HG03135 (cell line): ENCODE measurements around the gene ATP2A3.
A peak's percentile ranks its signal among the peaks of the same experiment; 100 is the strongest.

Source experiments
- ATAC-seq: cut with Tn5 transposase; IDR thresholded peaks from one replicate; pipeline ENCODE4 v1.9.1; 2021; ENCODE audit warnings: mild to moderate bottlenecking, moderate library complexity; ENCODE audit not compliant: unreplicated experiment

Gene ATP2A3

DNA sequence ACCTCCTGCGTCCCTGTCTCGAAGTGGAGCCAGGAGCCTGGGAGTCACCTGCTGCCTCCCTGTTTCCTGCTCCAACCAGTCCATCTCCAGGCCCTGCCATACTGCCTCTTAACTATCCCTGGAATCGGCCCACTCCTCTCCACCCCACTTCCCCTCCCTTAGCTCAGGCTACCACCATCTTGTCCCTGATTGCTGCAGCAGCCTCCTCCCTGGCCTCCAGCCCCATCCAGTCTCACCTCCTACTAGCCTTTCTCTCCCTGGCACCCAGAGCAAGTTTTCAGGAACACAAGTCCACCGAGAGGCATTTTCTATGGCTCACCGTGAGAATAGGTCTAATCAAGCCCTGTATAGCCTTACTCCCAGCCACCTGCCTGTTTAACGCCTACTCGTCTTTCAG is 70.5 kb downstream of the ATP2A3 start:
- no peak for ATAC-seq

DNA sequence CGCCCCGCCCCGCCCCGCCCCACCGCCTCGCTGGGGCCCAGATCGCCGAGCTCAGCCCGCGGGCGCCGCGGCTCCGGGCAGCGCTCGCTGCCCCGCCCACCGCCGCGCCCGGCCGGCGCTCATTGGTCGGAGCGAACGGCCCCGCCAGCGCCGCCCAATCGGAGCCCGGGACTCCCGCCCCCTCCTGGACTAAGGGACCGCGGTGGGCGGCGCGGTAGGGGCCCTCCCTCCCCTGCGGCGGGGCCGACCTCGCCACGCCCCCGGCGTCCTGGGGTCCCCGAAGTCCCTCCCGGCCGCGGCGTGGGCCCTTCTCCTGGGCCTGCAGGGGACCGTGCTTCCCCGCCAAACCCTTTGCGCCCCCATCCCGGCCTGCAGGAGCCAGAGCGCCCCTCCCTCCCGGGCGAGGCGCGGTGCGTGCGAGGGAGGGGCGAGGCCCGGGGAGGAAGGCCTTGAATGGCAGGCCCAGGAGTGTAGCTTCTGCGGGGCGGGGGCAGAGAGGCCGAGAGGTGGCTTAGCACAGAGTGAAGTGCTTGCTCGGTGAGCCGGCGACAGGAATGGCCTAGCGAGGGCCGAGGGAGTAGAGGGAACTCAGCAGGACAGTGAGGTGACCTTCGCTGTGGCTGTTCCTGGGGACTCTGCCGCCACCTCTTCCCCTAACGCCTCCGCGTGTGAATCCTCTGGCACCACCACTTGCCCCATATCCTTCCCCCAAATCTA is 71.1 kb downstream of the ATP2A3 start, which contains the start of gene CAMKK1:
Gene CAMKK1 (minus strand): TSS at position 51 of the 717 bp plus-strand sequence. CDS start 7,366 bp downstream, outside the sequence.
- ATAC-seq = peak; percentile 84

DNA sequence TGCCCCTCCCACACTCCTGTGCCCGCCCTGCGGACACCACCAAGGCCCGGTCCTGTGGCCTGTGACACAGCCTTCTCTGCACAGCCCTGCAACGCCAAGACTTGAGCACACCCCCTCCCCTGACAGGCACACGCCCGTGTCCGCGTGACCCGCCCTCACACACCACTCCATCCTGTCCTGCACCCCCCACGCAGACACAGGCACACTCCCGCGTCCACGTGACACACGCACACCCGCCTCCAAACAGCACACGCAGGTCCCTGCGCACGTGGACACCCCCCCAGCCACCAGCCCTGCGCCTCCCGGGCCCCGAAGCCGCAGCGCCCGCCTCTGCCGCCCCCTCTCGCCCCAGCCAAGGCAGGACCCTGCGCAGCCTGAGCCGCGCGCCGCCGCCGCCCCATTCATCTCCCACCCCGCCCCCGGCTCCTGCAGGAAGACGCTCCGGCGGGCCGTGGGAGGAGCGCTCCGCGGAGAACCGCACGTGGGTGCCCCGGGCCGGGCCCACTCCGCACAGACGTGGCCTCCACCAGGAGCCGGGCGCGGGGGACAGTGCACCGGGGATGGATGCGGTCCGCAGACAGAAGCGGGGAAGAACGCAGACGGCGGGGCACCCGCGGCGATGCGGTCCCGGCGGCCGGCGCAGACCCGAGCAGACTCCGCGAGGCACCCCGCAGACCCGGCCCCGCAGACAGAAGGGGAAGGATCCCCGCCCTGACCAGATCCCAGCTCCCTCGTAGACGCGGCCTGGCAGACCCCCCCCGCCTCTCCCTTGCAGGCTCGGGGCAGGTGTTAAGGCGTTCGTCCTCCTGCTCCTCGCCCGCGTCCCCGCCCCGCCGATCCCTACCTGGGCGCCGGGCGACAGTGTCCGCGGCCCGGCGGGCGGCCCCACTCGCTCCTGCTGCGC is 71.9 kb downstream of the ATP2A3 start:
- ATAC-seq = peak; percentile 19

DNA sequence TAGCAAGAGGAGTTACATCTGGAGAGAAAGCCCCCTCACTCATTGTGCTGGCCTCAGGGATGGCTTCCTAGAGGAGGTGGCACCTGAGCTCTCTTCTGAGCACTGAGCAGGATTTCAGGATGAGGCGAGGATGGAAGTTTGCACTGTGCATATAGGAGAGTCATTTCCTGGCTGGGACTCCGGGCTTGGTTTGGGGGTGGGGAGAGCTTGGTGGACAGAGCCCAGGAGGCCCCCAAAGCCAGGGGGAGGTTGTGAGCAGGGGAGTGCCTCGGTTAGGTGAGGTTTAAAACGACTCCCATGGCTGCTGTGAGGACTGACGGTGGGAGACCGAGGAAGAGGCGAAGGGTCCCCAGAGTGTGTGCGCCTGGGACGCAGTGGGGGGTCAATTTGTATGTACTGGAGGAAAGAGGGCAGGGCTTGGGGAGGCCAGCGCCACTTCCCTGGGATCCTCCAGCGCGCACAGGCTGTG is 72.6 kb downstream of the ATP2A3 start:
- ATAC-seq = no peak

DNA sequence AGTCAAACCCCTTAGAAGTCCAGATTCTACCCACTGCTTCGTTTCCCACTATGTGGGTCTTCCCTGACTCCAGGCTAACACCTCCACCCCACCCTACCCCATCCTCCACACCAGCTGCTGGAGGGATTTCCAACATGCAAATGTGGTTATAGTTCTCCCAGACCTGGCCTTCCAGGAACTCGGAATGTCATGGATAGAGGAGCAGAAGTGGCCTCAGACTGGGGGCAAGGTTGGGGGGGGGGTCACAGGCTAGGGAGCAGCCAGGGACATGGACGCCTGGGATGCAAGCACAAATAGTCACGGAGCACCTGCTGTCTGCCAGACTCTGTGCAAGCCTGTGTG is 73.4 kb downstream of the ATP2A3 start:
- no peak for ATAC-seq

DNA sequence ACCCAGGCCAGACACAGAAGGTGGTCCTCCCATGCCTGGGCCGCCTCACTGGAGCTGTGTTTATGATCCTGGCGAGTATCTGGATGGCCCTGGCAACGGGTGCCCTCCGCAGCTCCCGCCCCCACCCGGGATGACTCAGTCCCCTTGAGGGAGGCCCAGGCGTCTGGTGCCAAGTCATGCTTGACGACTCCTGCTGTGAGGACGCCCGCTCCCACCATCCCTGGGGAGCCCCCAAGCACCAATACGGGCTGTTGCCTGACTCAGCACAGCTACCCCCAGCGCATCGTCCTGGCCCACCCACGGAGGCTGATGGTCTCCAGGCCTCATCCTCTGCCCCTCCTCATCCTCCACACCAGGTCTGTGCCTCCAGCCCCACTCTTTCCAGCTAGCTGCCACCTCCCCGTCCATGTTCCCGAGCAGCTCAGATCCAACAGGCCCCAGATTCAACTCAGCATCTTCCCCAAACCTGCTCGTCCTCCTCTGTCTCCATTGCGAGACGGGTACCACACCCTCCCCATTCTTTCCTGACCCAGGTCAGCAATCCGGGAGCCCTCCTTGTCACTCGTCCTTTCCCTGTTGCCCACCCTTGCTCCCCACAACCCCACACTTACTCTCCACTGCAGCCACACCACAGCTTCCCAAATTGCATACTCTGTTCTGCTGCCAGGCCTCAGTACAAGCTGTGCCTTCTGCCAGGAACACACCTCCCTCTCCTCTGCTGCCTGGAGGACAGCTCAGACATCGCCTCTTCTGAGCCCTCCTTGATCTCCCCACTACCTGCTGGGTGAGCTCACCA is 74.0 kb downstream of the ATP2A3 start:
- ATAC-seq = no peak

DNA sequence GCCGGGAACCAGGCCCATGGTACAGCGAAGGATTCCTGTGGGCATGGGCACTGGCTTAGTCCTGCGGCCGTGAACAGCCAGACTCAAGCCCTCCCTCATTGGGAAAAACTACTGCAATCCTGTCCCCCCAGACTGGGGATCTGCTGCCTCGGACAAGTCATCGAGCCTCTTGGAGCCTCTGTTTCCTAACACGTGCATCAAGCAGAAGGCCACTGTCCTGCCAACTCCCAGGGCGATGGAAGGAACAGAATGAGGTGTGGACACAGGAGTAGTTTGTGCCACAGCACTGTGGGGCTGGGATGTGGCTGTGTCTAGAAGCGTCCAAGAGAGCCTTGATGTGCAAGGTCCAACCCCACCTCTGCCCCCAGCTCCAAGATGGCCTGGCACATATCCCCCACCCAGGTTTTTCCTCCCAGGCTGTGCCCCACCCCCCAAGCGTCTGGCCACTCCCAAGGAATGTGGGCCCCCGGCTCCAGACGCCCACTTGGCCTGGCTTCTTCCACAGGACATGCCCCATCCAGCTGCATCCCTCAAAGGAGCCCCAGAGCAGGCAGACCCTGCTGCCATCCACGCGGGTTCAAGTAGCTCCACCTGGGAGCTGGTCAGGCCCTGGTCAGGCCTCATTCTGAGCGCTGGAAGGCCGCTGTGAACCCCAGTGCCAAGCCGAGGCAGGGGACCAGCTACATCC is 74.8 kb downstream of the ATP2A3 start:
- no peak for ATAC-seq

DNA sequence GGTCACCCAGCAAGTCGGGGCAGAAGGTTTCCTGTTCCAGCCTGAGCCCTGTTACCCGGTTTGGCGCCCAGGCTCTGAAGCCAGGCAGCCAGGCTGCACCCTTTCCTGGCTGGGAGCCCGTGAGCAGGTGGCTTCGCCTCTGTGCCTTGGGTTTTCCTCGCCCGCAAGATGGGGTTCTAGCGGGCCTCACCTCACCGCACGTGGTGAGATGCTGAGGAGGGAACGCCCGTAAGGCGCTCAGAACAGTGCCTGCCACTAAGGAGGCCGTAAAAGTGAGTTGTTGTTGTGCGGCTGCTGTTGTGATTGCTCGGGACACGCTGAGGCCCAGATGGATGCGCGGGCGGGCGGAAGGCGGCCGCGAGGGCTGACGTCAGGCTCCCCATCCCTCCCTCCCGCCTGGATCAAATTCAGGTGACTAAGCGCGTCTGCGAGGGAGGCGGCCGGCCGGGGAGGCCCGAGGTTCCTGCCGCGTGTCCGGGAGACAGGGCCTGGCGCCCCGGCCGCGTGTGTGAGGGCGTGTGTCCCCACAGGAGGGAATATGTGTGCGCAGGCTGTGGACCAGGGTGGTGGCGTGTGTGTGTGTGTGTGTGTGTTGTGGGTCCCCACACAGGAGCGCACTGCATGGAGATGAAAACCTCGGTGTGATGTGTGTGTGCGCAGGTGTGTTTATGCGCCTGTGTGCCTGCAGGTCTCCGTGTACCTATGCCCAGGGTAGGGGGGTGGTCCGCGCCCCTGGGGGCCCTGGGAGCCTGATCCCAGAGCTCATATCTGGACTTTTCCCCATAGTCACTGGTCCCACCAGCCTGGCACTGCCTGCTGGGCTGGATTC is 75.7 kb downstream of the ATP2A3 start:
- ATAC-seq = no peak

DNA sequence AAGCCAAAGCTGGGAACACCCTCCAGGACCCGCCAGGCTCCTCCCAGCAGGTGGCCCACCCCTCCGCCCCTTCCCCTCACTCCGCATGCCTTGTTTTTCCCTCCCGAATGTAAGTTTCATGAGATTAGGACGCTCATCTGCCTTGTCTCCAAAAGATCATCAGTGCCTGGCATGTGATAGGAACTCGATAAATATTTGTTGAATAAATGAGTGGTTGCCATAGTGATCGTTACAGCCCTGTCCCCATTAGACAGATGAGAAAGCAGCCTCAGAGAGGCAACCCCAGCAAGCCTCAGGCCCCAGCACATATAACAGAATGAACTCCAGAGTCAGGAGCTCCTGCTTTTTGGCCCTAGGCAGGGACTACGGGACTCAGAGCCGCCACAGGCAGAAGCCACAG is 76.4 kb downstream of the ATP2A3 start:
- no peak for ATAC-seq

DNA sequence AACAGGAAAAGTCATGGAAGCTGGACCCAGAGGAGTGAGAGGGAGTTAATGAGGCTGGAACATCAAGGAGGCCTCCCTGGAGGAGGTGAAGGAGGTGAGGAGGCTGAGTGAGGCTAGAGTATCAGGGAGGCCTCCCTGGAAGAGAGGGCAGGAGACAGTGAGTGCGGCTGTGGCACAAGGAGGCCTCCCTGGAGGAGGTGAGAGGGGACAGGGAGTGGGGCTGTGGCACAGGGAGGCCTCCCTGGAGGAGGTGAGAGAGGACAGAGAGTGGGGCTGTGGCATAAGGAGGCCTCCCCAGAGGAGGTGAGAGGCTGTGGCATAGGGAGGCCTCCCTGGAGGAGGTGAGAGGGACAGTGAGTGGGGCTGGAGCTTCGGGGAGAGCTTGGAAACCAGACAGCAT is 76.8 kb downstream of the ATP2A3 start:
- ATAC-seq = no peak

DNA sequence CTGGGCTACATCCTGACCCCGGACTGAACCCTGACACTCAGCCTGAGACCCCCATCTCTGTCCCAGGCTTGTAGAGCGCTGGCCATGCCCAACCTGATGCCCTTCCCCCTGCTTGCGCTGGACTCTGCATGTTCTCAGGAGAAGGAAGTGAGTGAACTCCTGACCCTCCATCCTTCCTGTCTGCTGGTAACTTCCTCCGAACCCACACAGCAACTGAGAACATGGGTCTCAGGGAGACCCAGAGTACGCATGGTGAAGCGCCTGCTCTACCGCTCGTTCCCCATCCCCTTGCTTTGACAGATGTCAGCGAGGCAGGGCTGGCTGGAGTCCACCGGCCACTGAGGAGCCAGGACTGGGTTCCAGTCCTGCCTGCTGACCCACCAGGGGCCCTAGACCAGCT is 77.5 kb downstream of the ATP2A3 start:
- no peak for ATAC-seq

DNA sequence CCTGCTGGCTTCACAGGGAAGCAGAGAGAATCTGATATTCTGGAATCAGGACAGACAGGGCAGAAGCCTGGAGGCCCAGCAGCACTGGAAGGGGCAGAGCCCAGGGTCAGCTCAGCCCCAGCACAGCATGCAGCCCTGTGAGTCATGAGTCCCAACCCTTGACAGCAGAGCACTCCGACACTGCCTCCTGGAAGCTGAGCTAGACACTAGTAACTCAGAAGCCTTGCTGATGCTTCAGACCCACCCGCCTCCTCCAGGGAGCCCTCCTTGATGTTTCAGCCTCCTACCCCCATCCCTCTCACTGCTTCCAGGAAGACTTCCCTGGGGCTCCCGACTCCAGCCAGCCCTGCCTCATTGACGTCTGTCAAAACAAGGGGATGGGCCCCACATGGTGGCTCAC is 78.3 kb downstream of the ATP2A3 start:
- ATAC-seq = no peak

DNA sequence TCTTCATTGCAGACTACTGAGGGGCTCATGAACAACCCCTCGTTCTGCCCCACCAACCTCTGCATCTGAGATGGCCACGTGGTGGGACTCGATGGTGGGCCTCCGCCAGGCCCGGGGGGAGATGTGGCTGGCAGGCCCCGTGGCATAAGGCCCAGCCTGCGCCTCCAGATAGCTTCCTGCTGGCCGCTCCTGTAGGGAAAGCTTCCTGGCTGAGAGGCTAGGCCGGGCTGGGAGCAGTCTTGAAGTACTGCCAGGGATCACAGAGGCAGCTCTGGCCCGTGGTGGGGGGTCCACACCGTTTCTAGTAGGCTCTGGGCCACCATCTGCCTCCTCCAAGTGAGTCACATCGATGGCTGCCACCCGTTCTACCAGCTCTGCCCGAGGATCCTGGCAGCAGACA is 79.0 kb downstream of the ATP2A3 start:
- ATAC-seq = no peak

DNA sequence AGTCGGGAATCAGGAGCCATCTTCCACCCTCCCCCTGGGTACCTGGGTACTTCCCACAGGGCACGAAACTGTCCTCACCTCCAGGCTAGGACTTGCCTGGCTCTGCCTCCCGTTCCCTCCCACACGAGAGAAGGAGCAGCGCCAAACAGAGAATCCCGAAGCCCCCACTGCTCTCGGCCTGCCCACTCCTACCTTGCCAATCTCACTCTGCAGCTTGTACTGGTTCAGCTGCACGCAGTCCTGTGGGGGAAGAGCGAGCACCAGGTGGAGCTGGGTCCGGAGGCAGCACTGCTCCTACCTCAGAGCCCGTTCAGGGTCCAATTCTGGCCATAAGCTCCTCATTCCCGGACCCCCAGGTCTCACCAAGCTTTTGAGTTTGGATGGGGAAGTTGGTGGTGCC is 80.0 kb downstream of the ATP2A3 start:
- no peak for ATAC-seq

DNA sequence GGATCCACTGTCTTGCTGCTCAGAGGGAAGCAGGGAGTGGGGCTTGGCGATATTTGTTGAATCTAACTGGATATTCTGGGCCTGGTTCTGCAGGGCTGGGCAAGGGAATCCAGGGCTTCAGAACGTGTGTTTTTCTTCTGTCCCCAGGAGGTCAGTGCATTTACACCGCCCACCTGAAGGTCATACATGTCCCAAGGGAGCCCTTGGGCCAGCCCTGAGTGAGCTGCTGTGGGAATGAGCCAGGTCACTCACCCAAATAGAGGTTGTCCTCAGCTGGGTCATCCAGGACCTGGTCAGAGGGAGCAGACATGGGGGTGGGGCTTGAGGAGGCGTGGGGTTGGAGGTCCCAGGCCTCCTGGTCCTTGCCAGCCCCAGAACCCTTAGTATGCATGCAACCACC is 82.0 kb downstream of the ATP2A3 start:
- ATAC-seq = no peak

DNA sequence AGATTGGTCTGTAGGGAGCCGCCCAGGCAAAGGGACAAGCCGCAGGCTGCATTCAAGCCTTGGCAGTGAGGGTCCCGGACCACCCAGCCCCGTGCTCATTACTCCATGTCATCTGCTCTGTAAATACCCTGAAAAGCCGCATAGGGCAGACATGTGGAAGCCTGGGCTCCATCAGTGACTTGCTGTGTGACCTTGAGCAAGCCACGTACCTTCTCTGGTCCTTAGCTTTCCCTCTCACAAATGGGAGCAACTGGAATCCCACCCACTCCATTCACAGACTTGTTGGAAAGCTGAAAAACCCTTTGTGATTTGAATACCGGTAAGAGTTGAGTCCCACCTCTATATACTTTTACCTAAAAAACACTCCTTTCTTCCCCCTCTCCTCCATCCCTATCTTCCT is 83.3 kb downstream of the ATP2A3 start:
- no peak for ATAC-seq

DNA sequence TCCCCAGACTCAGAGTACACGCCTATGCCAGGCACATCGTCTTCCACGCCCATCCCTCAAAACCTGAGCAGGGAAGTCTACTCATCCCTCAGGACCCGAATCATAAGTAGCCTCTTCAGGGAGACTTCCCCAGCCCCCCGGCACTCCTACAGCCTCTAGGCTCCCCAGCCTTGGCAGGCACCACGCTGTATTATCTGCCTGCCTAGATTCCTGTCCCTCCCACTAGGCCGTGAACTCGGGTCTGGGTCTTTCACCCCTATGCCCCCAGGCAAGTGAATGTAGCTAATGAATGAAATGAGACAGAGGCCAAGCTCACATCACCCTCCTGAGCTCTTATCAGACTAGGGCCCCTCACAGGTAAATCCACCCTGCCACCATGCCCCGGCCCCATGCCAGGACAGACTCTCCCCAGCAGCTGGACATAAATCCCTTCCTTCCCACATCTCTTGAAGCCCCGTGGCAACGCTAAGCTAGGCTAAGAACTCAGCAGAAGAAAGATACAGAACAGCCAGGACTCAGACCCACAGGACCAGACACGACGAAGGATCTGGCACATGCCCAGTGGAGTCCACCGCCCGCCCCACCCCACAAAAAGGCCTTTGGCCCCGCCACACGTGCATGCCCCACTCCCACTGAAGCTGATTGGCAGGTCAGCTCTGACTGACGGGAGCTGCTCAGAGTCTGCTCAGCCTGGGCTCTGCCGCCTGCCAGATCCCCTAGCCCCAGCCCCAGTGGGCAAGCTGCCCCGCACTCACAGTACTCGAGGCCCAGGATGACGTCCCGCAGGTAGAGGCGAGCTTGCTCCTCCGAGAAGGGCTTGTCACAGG is 84.4 kb downstream of the ATP2A3 start:
- no peak for ATAC-seq

DNA sequence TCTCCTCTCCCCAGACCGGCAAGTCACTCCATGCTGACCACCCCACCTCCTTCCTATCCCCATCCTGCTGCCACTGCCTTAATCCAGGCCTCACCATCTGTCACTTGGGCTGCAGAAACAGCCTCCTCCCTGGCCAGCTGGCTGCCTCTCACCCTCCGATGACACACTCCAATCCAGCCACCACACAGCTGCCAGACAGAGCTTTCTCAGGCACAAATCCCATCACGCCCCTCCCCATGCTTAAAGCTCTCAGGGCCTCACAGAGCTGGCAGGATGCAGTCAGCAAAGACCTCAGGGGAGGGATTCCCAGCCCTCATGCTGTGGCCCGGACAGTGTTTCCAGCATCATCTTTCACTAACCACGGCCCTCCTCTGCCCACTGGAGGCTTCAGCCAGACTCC is 85.1 kb downstream of the ATP2A3 start:
- no peak for ATAC-seq

DNA sequence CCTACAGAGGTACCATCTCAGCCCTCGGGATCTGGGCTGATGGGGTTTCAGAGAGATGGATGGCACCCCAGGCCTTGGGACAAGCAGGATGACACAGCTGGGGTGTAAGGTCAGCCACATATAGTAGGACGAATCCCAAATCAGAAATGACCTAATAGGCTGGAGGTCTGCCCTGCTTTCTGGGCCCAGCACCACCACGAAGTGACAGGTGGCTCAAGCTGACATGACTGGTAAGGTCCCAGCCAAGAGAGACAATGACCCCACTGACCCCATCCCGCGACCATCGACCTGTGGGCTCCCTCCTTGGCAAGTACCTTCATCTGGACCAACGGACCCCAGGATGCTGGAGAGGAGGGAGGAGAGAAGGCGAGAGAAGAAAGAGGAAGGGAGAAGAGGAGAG is 87.0 kb downstream of the ATP2A3 start:
- ATAC-seq = no peak
